ENCODE results near the gene CDC42EP5. TPM values are rescaled to one million over a fixed set of nuclear protein-coding genes. Genes with fewer than 3 reads are reported as not detected.

CDC42EP5 gene
- polyA plus RNA-seq, 1 of the 3 experiments (the other 2 are of a cell fraction) = 13.5 TPM

DNA sequence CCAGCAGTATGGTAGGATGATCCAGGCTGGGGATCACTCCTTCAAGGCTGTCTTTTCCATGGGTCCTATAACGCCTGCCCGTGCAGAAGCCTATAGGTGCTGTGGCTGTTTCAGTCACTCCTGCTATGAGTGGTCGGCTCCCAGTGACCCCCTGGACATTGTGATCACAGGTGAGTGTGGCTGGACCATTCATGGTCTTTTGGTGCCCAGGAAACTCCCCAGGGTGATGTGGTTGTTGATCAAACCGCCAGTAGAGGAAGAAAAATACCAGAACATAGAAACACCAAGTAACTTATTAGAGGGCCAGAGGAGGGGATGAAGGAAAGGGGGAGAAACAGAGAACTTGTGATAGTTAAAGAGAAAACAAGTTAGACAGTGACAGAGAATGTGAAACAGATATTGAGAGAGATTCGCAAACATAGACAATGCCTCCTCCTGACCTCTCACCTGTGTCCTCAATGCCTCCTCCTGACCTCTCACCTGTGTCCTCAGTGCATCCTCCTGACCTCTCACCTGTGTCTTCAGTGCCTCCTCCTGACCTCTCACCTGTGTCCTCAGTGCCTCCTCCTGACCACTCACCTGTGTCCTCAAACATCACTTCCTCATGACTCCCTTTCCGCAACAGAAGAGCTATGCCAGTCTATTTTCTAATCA, 48.9 kb upstream of the CDC42EP5 start:
- H3K27ac ChIP-seq (ENCODE audit: low read depth in 2 of 2, low read length in 1 of 2) = no peak overlapping the region
- 13% methylated on average over 6 of the region's 6 CpGs for WGBS (ENCODE audit: low lambda C conversion rate)
- H3K4me3 ChIP-seq (ENCODE audit: low read depth in 2 of 2, low read length in 1 of 2) = no peak overlapping the region
- no peaks in the 10 kb centered on the region for H3K79me2 ChIP-seq (ENCODE audit: insufficient read depth)
- H4K20me1 ChIP-seq (ENCODE audit: insufficient read depth) = no peaks in the 10 kb centered on the region
- TF ChIP-seq RAD21 (IDR thresholded peaks at IDR 0.05; ENCODE audit: low read length) (no peak), GABPA (IDR thresholded peaks at IDR 0.05; ENCODE audit: low read depth) (no peak), YY1 (IDR thresholded peaks at IDR 0.05; ENCODE audit: low read depth) (no peak), EZH2phosphoT487 (IDR thresholded peaks at IDR 0.05; ENCODE audit: borderline replicate concordance, low read depth) (no peak), USF2 (IDR thresholded peaks at IDR 0.05; ENCODE audit: borderline replicate concordance, low read depth, low read length) (no peak), FOXJ3 (CRISPR knock-in tag; IDR thresholded peaks at IDR 0.05) (no peak), NFIC (IDR thresholded peaks at IDR 0.05; ENCODE audit: borderline replicate concordance) (no peak), RCOR1 (IDR thresholded peaks at IDR 0.05; ENCODE audit: low read length) (no peak), EP300 (IDR thresholded peaks at IDR 0.05; ENCODE audit: borderline replicate concordance in 1 of 2, low read depth in 1 of 2, low read length in 1 of 2) (no peak), FOSL2 (IDR thresholded peaks at IDR 0.05; ENCODE audit: borderline replicate concordance, low read depth) (no peak), TAF1 (IDR thresholded peaks at IDR 0.05; ENCODE audit: borderline replicate concordance, low read depth, low read length) (no peak), TEAD4 (IDR thresholded peaks at IDR 0.05; ENCODE audit: borderline replicate concordance, insufficient read depth) (no peak), FOXM1 (IDR thresholded peaks at IDR 0.05; ENCODE audit: low read depth) (no peak), REST (IDR thresholded peaks at IDR 0.05; ENCODE audit: low read depth, low read length) (no peak), POLR2AphosphoS5 (IDR thresholded peaks at IDR 0.05; ENCODE audit: low read depth, low read length) (no peak), ELF1 (IDR thresholded peaks at IDR 0.05) (no peak)
- TF ChIP-seq, protein P1, sequence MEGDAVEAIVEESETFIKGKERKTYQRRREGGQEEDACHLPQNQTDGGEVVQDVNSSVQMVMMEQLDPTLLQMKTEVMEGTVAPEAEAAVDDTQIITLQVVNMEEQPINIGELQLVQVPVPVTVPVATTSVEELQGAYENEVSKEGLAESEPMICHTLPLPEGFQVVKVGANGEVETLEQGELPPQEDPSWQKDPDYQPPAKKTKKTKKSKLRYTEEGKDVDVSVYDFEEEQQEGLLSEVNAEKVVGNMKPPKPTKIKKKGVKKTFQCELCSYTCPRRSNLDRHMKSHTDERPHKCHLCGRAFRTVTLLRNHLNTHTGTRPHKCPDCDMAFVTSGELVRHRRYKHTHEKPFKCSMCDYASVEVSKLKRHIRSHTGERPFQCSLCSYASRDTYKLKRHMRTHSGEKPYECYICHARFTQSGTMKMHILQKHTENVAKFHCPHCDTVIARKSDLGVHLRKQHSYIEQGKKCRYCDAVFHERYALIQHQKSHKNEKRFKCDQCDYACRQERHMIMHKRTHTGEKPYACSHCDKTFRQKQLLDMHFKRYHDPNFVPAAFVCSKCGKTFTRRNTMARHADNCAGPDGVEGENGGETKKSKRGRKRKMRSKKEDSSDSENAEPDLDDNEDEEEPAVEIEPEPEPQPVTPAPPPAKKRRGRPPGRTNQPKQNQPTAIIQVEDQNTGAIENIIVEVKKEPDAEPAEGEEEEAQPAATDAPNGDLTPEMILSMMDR (IDR thresholded peaks at IDR 0.05) = no peak
- TF ChIP-seq, protein P2, sequence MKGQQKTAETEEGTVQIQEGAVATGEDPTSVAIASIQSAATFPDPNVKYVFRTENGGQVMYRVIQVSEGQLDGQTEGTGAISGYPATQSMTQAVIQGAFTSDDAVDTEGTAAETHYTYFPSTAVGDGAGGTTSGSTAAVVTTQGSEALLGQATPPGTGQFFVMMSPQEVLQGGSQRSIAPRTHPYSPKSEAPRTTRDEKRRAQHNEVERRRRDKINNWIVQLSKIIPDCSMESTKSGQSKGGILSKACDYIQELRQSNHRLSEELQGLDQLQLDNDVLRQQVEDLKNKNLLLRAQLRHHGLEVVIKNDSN (IDR thresholded peaks at IDR 0.05; ENCODE audit: borderline replicate concordance, low read depth) = no peak
- TF ChIP-seq, protein P3, sequence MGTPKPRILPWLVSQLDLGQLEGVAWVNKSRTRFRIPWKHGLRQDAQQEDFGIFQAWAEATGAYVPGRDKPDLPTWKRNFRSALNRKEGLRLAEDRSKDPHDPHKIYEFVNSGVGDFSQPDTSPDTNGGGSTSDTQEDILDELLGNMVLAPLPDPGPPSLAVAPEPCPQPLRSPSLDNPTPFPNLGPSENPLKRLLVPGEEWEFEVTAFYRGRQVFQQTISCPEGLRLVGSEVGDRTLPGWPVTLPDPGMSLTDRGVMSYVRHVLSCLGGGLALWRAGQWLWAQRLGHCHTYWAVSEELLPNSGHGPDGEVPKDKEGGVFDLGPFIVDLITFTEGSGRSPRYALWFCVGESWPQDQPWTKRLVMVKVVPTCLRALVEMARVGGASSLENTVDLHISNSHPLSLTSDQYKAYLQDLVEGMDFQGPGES (IDR thresholded peaks at IDR 0.05; ENCODE audit: low read depth, low read length) = no peak
- TF ChIP-seq, protein P4, sequence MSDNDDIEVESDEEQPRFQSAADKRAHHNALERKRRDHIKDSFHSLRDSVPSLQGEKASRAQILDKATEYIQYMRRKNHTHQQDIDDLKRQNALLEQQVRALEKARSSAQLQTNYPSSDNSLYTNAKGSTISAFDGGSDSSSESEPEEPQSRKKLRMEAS (IDR thresholded peaks at IDR 0.05; ENCODE audit: low read depth) = no peak
- H3K9me3 ChIP-seq = no peaks in the 10 kb centered on the region
- no peaks in the 10 kb centered on the region for H3K36me3 ChIP-seq (replicated peaks in 1 of 2; ENCODE audit: control insufficient read depth in 1 of 2, insufficient read depth in 2 of 2, low read length in 1 of 2)
- no peak overlapping the region for H3K4me2 ChIP-seq
- no peaks in the 10 kb centered on the region for H3F3A ChIP-seq (replicated peaks; ENCODE audit: insufficient read depth)
- no peak overlapping the region for H2AFZ ChIP-seq (ENCODE audit: low read depth)
- no peaks in the 10 kb centered on the region for H3K4me1 ChIP-seq (ENCODE audit: control insufficient read depth in 1 of 2, insufficient read depth in 2 of 2, low read depth in 1 of 2, low read length in 1 of 2)
- H3K9me2 ChIP-seq = no peaks in the 10 kb centered on the region
- no peak overlapping the region for H3K9ac ChIP-seq
- CTCF ChIA-PET = no interaction called here
- POLR2A ChIA-PET = no interaction called here
- no peak for DNase-seq
- H3K27me3 ChIP-seq (ENCODE audit: insufficient read depth) = peaks cover 6% of the 10 kb centered on the region; the same call in 1 of the 2 replicates
